ENCODE results near the gene BEST4.

BEST4 gene

GRCh38 chr1:44785501-44786137 lies 2.4 kb downstream of the BEST4 start:
- TF ChIP-seq POLR2A (IDR thresholded peaks at IDR 0.05; ENCODE audit: extremely low read depth, insufficient read length): no peak
- TF ChIP-seq MYC (IDR thresholded peaks at IDR 0.05; ENCODE audit: low read depth, low read length): no peak
- no peak for TF ChIP-seq CTCF (IDR thresholded peaks at IDR 0.05; ENCODE audit: low read depth, low read length)
- TF ChIP-seq MAX (IDR thresholded peaks at IDR 0.05; ENCODE audit: low read depth, low read length): no peak
- no peak for DNase-seq (ENCODE audit: low read depth)
- H3K4me3 ChIP-seq (ENCODE audit: low read depth, low read length): no peak overlapping the region

- no peak for DNase-seq (ENCODE audit: low read depth)
- TF ChIP-seq POLR2A (IDR thresholded peaks at IDR 0.05; ENCODE audit: extremely low read depth, insufficient read length) (no peak), MAX (IDR thresholded peaks at IDR 0.05; ENCODE audit: low read depth, low read length) (no peak), MYC (IDR thresholded peaks at IDR 0.05; ENCODE audit: low read depth, low read length) (no peak), CTCF (IDR thresholded peaks at IDR 0.05; ENCODE audit: low read depth, low read length) (no peak)
- no peak overlapping the region for H3K4me3 ChIP-seq (ENCODE audit: low read depth, low read length)
Measured at GRCh38 chr1:44785029-44785380, 3.0 kb downstream of the BEST4 start.

- TF ChIP-seq MAX (IDR thresholded peaks at IDR 0.05; ENCODE audit: low read depth, low read length): no peak
- TF ChIP-seq CTCF (IDR thresholded peaks at IDR 0.05; ENCODE audit: low read depth, low read length): no peak
- TF ChIP-seq POLR2A (IDR thresholded peaks at IDR 0.05; ENCODE audit: extremely low read depth, insufficient read length): no peak
- TF ChIP-seq MYC (IDR thresholded peaks at IDR 0.05; ENCODE audit: low read depth, low read length): no peak
- peak; percentile 30 for DNase-seq (ENCODE audit: low read depth)
- H3K4me3 ChIP-seq (ENCODE audit: low read depth, low read length): no peak overlapping the region
Measured at GRCh38 chr1:44784094-44785028, 3.6 kb downstream of the BEST4 start.

GRCh38 chr1:44783697-44784093 lies 4.3 kb downstream of the BEST4 start:
- H3K4me3 ChIP-seq (ENCODE audit: low read depth, low read length): no peak overlapping the region
- DNase-seq (ENCODE audit: low read depth): peak; percentile 23
- TF ChIP-seq MYC (IDR thresholded peaks at IDR 0.05; ENCODE audit: low read depth, low read length) (no peak), POLR2A (IDR thresholded peaks at IDR 0.05; ENCODE audit: extremely low read depth, insufficient read length) (no peak), CTCF (IDR thresholded peaks at IDR 0.05; ENCODE audit: low read depth, low read length) (no peak), MAX (IDR thresholded peaks at IDR 0.05; ENCODE audit: low read depth, low read length) (no peak)

GRCh38 chr1:44780583-44781121 lies 7.3 kb downstream of the BEST4 start:
- peak; percentile 25 for DNase-seq (ENCODE audit: low read depth)
- H3K4me3 ChIP-seq (ENCODE audit: low read depth, low read length): no peak overlapping the region
- TF ChIP-seq MYC (IDR thresholded peaks at IDR 0.05; ENCODE audit: low read depth, low read length) (no peak), MAX (IDR thresholded peaks at IDR 0.05; ENCODE audit: low read depth, low read length) (no peak), POLR2A (IDR thresholded peaks at IDR 0.05; ENCODE audit: extremely low read depth, insufficient read length) (no peak), CTCF (IDR thresholded peaks at IDR 0.05; ENCODE audit: low read depth, low read length) (no peak)
